ENCODE measurements around the gene RILPL1. TPM values are rescaled to one million over a fixed set of nuclear protein-coding genes. Genes with fewer than 3 reads are reported as not detected.

Gene RILPL1
- total and polyA plus RNA-seq, 9 of the 15 experiments (the other 6 are each of a cell fraction or from before 2014, with no cell fraction given): 0.25 to 10.6 (median 8.6) TPM

DNA sequence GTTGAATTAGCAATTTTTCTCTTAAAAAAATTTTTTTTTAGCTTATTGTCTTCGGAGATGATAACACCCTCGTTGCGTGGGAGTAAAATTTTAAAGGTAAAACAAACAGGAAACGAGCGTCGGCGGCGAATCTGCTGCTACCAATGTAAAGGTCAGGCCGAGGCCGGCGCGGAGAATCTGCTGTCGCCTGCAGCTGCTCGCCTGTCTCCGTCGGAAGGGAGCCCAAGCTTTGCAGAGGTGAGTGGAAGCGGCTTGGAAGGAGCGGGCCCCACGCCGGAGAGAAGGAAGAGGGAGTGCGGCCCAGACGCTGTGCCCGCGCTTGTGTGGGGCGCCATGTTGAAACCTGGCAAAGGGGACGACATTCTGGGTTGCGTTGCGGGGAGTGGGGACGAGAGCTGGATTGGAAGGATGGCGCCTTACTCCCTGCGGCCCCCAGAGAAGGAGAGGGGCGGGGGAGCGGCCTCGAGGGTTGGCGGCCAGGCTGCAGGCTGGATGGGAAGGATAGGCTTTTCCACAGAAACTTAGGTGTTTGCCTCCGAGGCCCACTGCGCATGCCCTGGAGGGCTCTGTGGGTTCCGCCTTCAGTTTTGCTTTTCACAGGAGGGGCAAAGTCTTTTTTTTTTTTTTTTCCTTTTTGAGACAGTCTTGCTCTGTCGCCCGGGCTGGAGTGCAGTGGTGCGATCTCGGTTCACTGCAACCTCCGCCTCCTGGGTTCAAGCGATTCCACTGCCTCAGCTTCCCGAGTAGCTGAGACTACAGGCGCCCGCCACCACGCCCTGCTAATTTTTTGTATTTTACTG lies 75.3 kb downstream of the RILPL1 start, which contains the start of gene SNRNP35 (continued):
- TF ChIP-seq PCBP2 (IDR thresholded peaks at IDR 0.05; ENCODE audit: low read depth, low read length, poor library complexity, severe bottlenecking) (no peak), U2AF1 (optimal IDR thresholded peaks at IDR 0.05; ENCODE audit: low read depth, low read length) (no peak), EWSR1 (IDR thresholded peaks at IDR 0.05; ENCODE audit: borderline replicate concordance, low read depth, partially characterized antibody) (no peak), ZNF212 (CRISPR knock-in tag; IDR thresholded peaks at IDR 0.05) (no peak), SMC3 (conservative IDR thresholded peaks at IDR 0.05; ENCODE audit: insufficient read depth, low read depth, low read length) (no peak), CHD2 (IDR thresholded peaks at IDR 0.05; ENCODE audit: low read depth, low read length) (no peak), ZNF561 (CRISPR knock-in tag; conservative IDR thresholded peaks at IDR 0.05) (no peak), SPI1 (IDR thresholded peaks at IDR 0.05; ENCODE audit: borderline replicate concordance, low read depth, low read length) (no peak), GTF2F1 (IDR thresholded peaks at IDR 0.05; ENCODE audit: low read depth, low read length) (no peak), ETV6 (IDR thresholded peaks at IDR 0.05; ENCODE audit: borderline replicate concordance in 1 of 2, low read depth in 2 of 2, low read length in 1 of 2) (no peak), ETV6 (CRISPR knock-in tag; IDR thresholded peaks at IDR 0.05; ENCODE audit: borderline replicate concordance) (0 out of 2 replicates have a peak, but pooled peaks have one; percentile 39), ZC3H8 (IDR thresholded peaks at IDR 0.05) (no peak), TCF3 (CRISPR knock-in tag; IDR thresholded peaks at IDR 0.05) (no peak), MCM7 (IDR thresholded peaks at IDR 0.05) (no peak), HLTF (IDR thresholded peaks at IDR 0.05) (peak; percentile 32; the same call in 1 of the 2 replicates), RUNX1 (IDR thresholded peaks at IDR 0.05; ENCODE audit: low read depth) (0 out of 2 replicates have a peak, but pooled peaks have one; percentile 35), LEF1 (IDR thresholded peaks at IDR 0.05) (no peak; the same call in 1 of the 2 replicates)
- TF ChIP-seq, protein P1, sequence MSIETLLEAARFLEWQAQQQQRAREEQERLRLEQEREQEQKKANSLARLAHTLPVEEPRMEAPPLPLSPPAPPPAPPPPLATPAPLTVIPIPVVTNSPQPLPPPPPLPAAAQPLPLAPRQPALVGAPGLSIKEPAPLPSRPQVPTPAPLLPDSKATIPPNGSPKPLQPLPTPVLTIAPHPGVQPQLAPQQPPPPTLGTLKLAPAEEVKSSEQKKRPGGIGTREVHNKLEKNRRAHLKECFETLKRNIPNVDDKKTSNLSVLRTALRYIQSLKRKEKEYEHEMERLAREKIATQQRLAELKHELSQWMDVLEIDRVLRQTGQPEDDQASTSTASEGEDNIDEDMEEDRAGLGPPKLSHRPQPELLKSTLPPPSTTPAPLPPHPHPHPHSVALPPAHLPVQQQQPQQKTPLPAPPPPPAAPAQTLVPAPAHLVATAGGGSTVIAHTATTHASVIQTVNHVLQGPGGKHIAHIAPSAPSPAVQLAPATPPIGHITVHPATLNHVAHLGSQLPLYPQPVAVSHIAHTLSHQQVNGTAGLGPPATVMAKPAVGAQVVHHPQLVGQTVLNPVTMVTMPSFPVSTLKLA (conservative IDR thresholded peaks at IDR 0.05): peak; percentile 67 to 82; a peak in 3 of 4 replicates
- TF ChIP-seq, protein P2, sequence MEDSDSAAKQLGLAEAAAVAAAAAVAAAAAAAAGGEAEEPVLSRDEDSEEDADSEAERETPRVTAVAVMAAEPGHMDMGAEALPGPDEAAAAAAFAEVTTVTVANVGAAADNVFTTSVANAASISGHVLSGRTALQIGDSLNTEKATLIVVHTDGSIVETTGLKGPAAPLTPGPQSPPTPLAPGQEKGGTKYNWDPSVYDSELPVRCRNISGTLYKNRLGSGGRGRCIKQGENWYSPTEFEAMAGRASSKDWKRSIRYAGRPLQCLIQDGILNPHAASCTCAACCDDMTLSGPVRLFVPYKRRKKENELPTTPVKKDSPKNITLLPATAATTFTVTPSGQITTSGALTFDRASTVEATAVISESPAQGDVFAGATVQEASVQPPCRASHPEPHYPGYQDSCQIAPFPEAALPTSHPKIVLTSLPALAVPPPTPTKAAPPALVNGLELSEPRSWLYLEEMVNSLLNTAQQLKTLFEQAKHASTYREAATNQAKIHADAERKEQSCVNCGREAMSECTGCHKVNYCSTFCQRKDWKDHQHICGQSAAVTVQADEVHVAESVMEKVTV (CRISPR knock-in tag; IDR thresholded peaks at IDR 0.05): no peak
- TF ChIP-seq, protein P3, sequence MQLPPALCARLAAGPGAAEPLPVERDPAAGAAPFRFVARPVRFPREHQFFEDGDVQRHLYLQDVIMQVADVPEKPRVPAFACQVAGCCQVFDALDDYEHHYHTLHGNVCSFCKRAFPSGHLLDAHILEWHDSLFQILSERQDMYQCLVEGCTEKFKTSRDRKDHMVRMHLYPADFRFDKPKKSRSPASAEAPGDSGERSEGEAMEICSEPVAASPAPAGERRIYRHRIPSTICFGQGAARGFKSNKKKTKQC (CRISPR knock-in tag; IDR thresholded peaks at IDR 0.05): peak; percentile 90

Measured in K562 (cell line).